Gastroesophageal sphincter (tissue), 2 donors: ENCODE data around the gene ZNF486.

ENCODE experiments used
- EP300 ChIP-seq: sonication (generic); formaldehyde crosslinking; IDR thresholded peaks from one replicate; pipeline ENCODE4 v1.6.1; 2017; ENCODE audit warnings: antibody characterized with exemption, mild to moderate bottlenecking
- POLR2A ChIP-seq, 2 donors: fragments of 450-650 bp; IDR thresholded peaks; one replicate each; pipeline ENCODE4 v1.6.1; 2017; ENCODE audit warnings: antibody characterized with exemption in 2 of 2, mild to moderate bottlenecking in 2 of 2, moderate library complexity in 1 of 2

DNA sequence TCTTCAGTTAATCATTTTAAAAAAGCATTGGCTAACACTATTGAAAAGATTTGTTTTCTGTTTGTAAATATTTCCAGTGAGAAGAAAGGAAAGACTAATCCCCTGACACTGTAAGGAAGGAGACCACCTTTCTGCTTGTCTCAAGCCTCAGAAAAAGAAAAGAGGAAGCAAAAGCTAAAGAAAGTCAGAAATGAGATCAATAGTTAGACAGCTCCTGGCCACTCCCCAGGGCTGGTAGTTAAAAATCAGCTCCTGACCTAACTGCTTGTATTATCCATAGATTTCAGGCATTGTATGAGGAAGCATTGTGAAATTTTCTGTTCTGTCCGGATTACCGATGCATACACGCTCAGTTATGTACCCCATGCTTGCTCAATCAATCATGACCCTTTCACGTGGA, 76.6 kb downstream of the ZNF486 start:
- TF ChIP-seq POLR2A (IDR thresholded peaks at IDR 0.05) = no peak
- TF ChIP-seq EP300 = no peak
